A673 (cell line): Measurements from ENCODE around the gene FIS1.

Source experiments
- CTCF ChIP-seq: fragments of 300-800, 200-600 bp; sonication (generic); conservative IDR thresholded peaks from 2 replicates; pipeline ENCODE4 v1.5.1; 2017; ENCODE audit warnings: low read depth, mild to moderate bottlenecking, antibody characterized with exemption, low read length, moderate library complexity, mixed read lengths
- EZH2 ChIP-seq: fragments of 200-600 bp; sonication (generic); IDR thresholded peaks from 2 replicates; pipeline ENCODE4 v1.6.1; 2017; ENCODE audit warnings: borderline replicate concordance, low read depth, mild to moderate bottlenecking, mixed read lengths, antibody characterized with exemption, low read length; ENCODE audit not compliant: poor library complexity, severe bottlenecking

- TF ChIP-seq CTCF: no peak
- TF ChIP-seq EZH2: no peak
Observed at GRCh38 chr7:101232141-101232850, 12.6 kb downstream of the FIS1 start.
